22Rv1 (cell line): ENCODE results near the gene MMS19.

Experiments
- CTCF ChIP-seq: fragments of 450-650 bp; IDR thresholded peaks from 2 replicates; pipeline ENCODE4 v1.5.1; 2017; ENCODE audit warnings: mild to moderate bottlenecking
- ZFX ChIP-seq: fragments of 450-650 bp; IDR thresholded peaks from 2 replicates; pipeline ENCODE4 v1.6.1; 2017; ENCODE audit warnings: antibody characterized with exemption, borderline replicate concordance

DNA sequence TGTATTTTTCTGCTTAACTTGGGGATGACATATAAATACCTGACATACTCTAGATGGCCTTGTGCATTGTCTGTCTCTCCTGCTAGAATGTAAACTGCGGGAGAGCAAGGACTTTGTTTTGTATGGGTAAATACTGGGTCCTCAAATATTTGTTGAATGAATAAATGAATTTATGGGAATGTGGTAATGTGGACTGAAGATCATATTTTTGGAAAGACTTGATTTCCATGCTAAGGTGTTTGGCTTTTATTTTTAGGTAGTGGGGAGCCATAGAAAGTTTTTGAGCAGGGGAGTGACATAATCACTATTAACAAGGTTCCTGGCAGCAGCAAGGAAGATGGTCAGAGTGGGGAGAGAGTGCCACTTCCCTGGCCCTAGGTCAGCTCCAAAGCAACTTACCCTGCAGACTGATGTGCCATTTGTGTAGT lies 27.5 kb upstream of the MMS19 start:
- TF ChIP-seq CTCF = no peak
- no peak for TF ChIP-seq ZFX
